Ovary (tissue), 9 donors: Measurements from ENCODE around the gene DKK3. TPM values are rescaled to one million over a fixed set of nuclear protein-coding genes. Genes with fewer than 3 reads are reported as not detected.

ENCODE experiments used
- DNase-seq, 5 donors: peaks; one replicate each; pipeline ENCODE4 v3.0.0-alpha.2; 2019 to 2020
- H3K27ac ChIP-seq, 2 donors: fragments of 200-600 bp; one replicate each; pipeline versions ENCODE4 v1.5.1 to v1.8.0; 2019 to 2022
- H3K27me3 ChIP-seq: fragments of 200-600 bp; one replicate; pipeline ENCODE4 v1.8.0; 2022
- H3K36me3 ChIP-seq: fragments of 200-600 bp; sonication (generic); one replicate; pipeline ENCODE4 v1.5.1; 2019
- H3K4me1 ChIP-seq: one replicate; pipeline ENCODE4 v1.8.1; 2013; ENCODE audit warnings: mild to moderate bottlenecking, moderate library complexity; ENCODE audit not compliant: insufficient read depth
- H3K4me3 ChIP-seq: fragments of 200-600 bp; sonication (generic); one replicate; pipeline ENCODE4 v1.5.1; 2017
- H3K9me3 ChIP-seq, 2 donors: fragments of 200-600 bp in 1 of 2; sonication (generic) in 1 of 2; one replicate each; pipeline versions ENCODE4 v1.5.1 to v1.8.1; 2013 to 2019; ENCODE audit warnings: mild to moderate bottlenecking in 1 of 2, moderate library complexity in 1 of 2
- CTCF ChIP-seq, 3 donors: fragments of 450-650 bp in 2 of 3; fragments of 200-600 bp in 1 of 3; IDR thresholded peaks; one replicate each; pipeline versions ENCODE4 v1.5.1 to v1.8.0; 2016 to 2022; ENCODE audit warnings: antibody characterized with exemption in 3 of 3, mild to moderate bottlenecking in 1 of 3
- EP300 ChIP-seq: sonication (generic); formaldehyde crosslinking; IDR thresholded peaks from one replicate; pipeline ENCODE4 v1.6.1; 2017; ENCODE audit warnings: antibody characterized with exemption
- POLR2A ChIP-seq: fragments of 450-650 bp; IDR thresholded peaks from one replicate; pipeline ENCODE4 v1.6.1; 2017; ENCODE audit warnings: antibody characterized with exemption, mild to moderate bottlenecking, moderate library complexity
- WGBS, 3 donors: extraction: QIAGEN DNeasy Blood & Tissue Kit in 1 of 3; methylation state at CpG; one replicate each; pipeline versions ENCODE4 v1.1.5 to v1.1.7; 2013 to 2017; 5-methylcytosine and 5-hydroxymethylcytosine counted together
- intact Hi-C, 4 donors: fragments of 100-400 bp; cut with DNase I; formaldehyde crosslinking; loops; one replicate each; pipeline versions ENCODE4 v1.11.0 to v1.15.1; 2022 to 2023
- polyA plus RNA-seq, 2 donors: library from polyadenylated mRNA; stranded (reverse); fragments of 200-250 nt in 1 of 2; fragments of 350-450 nt in 1 of 2; fragmentation: Illumina TruSeq in 1 of 2; extraction: RNeasy Lipid Tissue Mini Kit (QIAGEN cat#74804) in 1 of 2; gene quantifications; one replicate each; pipeline ENCODE4 v1.2.3, GENCODE V29; 2013 to 2014
- total RNA-seq, 7 donors: library from RNA; depleted of rRNA in 2 of 7; stranded (reverse); fragments of >200 nt in 2 of 7; fragmentation: NEBNext Ultra II Directional in 3 of 7; extraction: Animal tissue kit (Norgen Biotek cat#: 25700) in 3 of 7; gene quantifications; one replicate each; pipeline versions ENCODE4 v1.1.0 to v1.2.4, GENCODE V29; 2016 to 2023
- donor health status: DM: no; HTN: no; CAD: no; lungs with moderate emphysema.
- donor health status: DM: no; HTN: no; CAD: no.
- donor health status: Bipolar disorder and iron deficiency.
- donor health status: DM: yes; HTN: yes; CAD: no.
- donor health status: DM: no; HTN: no; CAD: no.
- donor health status: DM: yes; HTN: yes; CAD: no.

Gene DKK3
- total and polyA plus RNA-seq, 9 donors, result 33.9 to 255 (median 62.8) TPM

GRCh38 chr11:12005061-12005460, 3.4 kb downstream of the DKK3 start:
- Histone ChIP-seq H3K4me1 (peaks cover 9% of the 10 kb centered on the region), H3K36me3 (no peaks in the 10 kb centered on the region), H3K27ac (no peak overlapping the region), H3K9me3 (no peaks in the 10 kb centered on the region), H3K4me3 (no peak overlapping the region), H3K27me3 (no peaks in the 10 kb centered on the region)
- TF ChIP-seq CTCF (IDR thresholded peaks at IDR 0.05) (no peak), POLR2A (no peak), EP300 (no peak)
- no peak for DNase-seq
- intact Hi-C loops, result loop anchor here in 1 of 4 donors (5.0 kb wide), 1 partner anchor 33 kb away; no protein-coding TSS in a partner anchor
- WGBS, 3 donors, result 29 to 52% (median 42%) methylated on average over 4 of the region's 4 CpGs

GRCh38 chr11:12003815-12004214, 4.6 kb downstream of the DKK3 start:
- Histone ChIP-seq H3K4me3 (no peak overlapping the region), H3K27me3 (no peaks in the 10 kb centered on the region), H3K36me3 (no peaks in the 10 kb centered on the region), H3K27ac (no peak overlapping the region), H3K4me1 (peaks cover 9% of the 10 kb centered on the region), H3K9me3 (no peaks in the 10 kb centered on the region)
- DNase-seq, result no peak
- 74 to 83% (median 75%) methylated on average over 4 of the region's 4 CpGs for WGBS, 3 donors
- intact Hi-C loops, result no loop called here
- TF ChIP-seq CTCF (IDR thresholded peaks at IDR 0.05), result no peak
- TF ChIP-seq EP300, result no peak
- TF ChIP-seq POLR2A, result no peak

GRCh38 chr11:12003336-12003735, 5.1 kb downstream of the DKK3 start:
- Histone ChIP-seq H3K4me1 (peaks cover 8% of the 10 kb centered on the region), H3K27me3 (no peaks in the 10 kb centered on the region), H3K27ac (no peak overlapping the region), H3K9me3 (no peaks in the 10 kb centered on the region), H3K36me3 (no peaks in the 10 kb centered on the region), H3K4me3 (no peak overlapping the region)
- TF ChIP-seq POLR2A (no peak), EP300 (no peak), CTCF (IDR thresholded peaks at IDR 0.05) (no peak)
- intact Hi-C loops, result no loop called here
- no peak for DNase-seq
- 98 to 100% (median 98%) methylated on average over 2 of the region's 2 CpGs for WGBS, 3 donors

- TF ChIP-seq POLR2A, result no peak
- TF ChIP-seq EP300, result no peak
- TF ChIP-seq CTCF (IDR thresholded peaks at IDR 0.05), result no peak
- no peak overlapping the region for H3K4me3 ChIP-seq
- H3K27ac ChIP-seq, result no peak overlapping the region
- intact Hi-C loops, result no loop called here
- H3K9me3 ChIP-seq, result no peaks in the 10 kb centered on the region
- 83 to 91% (median 89%) methylated on average over 7 of the region's 7 CpGs for WGBS, 3 donors
- DNase-seq, result no peak
- no peaks in the 10 kb centered on the region for H3K4me1 ChIP-seq
- no peaks in the 10 kb centered on the region for H3K27me3 ChIP-seq
- no peaks in the 10 kb centered on the region for H3K36me3 ChIP-seq
These were observed 7.2 kb downstream of the DKK3 start for GRCh38 chr11:12001186-12001585.
